Mesodermal cell (in vitro differentiated cells): ENCODE data around the gene RNPS1.

Experiments
- H3K27ac ChIP-seq: 2 replicates; pipeline ENCODE4 v1.7.0; 2013; ENCODE audit warnings: mild to moderate bottlenecking, low read depth, low read length, moderate library complexity; ENCODE audit not compliant: severe bottlenecking
- H3K36me3 ChIP-seq: 2 replicates; pipeline ENCODE4 v1.7.1; 2013; ENCODE audit warnings: mild to moderate bottlenecking, low read length, moderate library complexity; ENCODE audit not compliant: control insufficient read depth, insufficient read depth
- H3K4me1 ChIP-seq: one replicate; pipeline ENCODE4 v1.7.1; 2013; ENCODE audit warnings: mild to moderate bottlenecking, low read length; ENCODE audit not compliant: insufficient read depth, control insufficient read depth, poor library complexity, severe bottlenecking
- H3K4me3 ChIP-seq: 2 replicates; pipeline ENCODE4 v1.7.0; 2013; ENCODE audit warnings: low read length, control low read depth, mild to moderate bottlenecking; ENCODE audit not compliant: insufficient read depth, poor library complexity, severe bottlenecking; ENCODE audit errors: extremely low read depth
- H3K9me3 ChIP-seq: 2 replicates; pipeline ENCODE4 v1.7.1; 2013; ENCODE audit warnings: mild to moderate bottlenecking, low read length, moderate library complexity; ENCODE audit not compliant: control insufficient read depth
- WGBS, 2 experiments: methylation state at CpG; one replicate each; pipeline ENCODE4 v1.1.5; 2013; ENCODE audit warnings: missing lambda C conversion rate in 2 of 2; ENCODE audit not compliant: insufficient coverage in 2 of 2; 5-methylcytosine and 5-hydroxymethylcytosine counted together

RNPS1 gene

GRCh38 chr16:2295056-2295798 is 27.3 kb upstream of the RNPS1 start:
- Histone ChIP-seq H3K9me3 (no peaks in the 10 kb centered on the region), H3K4me3 (no peak overlapping the region), H3K36me3 (no peaks in the 10 kb centered on the region), H3K4me1 (no peaks in the 10 kb centered on the region), H3K27ac (no peak overlapping the region)
- 91 to 95% methylated on average over 17 to 19 of the region's 21 CpGs for WGBS, 2 experiments

- no peak overlapping the region for H3K27ac ChIP-seq
- no peaks in the 10 kb centered on the region for H3K4me1 ChIP-seq
- H3K36me3 ChIP-seq = no peaks in the 10 kb centered on the region
- 86 to 89% methylated on average over 6 to 8 of the region's 9 CpGs for WGBS, 2 experiments
- H3K4me3 ChIP-seq = no peak overlapping the region
- H3K9me3 ChIP-seq = no peaks in the 10 kb centered on the region
Observed at GRCh38 chr16:2292221-2292620, 24.3 kb upstream of the RNPS1 start.

- H3K9me3 ChIP-seq = no peaks in the 10 kb centered on the region
- H3K36me3 ChIP-seq = no peaks in the 10 kb centered on the region
- WGBS, 2 experiments = 93 to 96% methylated on average over 14 to 23 of the region's 23 CpGs
- no peak overlapping the region for H3K27ac ChIP-seq
- H3K4me3 ChIP-seq = no peak overlapping the region
- H3K4me1 ChIP-seq = no peaks in the 10 kb centered on the region
Observed at GRCh38 chr16:2289282-2289681, 21.4 kb upstream of the RNPS1 start.

- no peaks in the 10 kb centered on the region for H3K4me1 ChIP-seq
- no peak overlapping the region for H3K27ac ChIP-seq
- no peaks in the 10 kb centered on the region for H3K9me3 ChIP-seq
- no peak overlapping the region for H3K4me3 ChIP-seq
- no peaks in the 10 kb centered on the region for H3K36me3 ChIP-seq
- WGBS, 2 experiments = 87 to 94% methylated on average over 8 of the region's 8 CpGs
Observed at GRCh38 chr16:2288726-2289125, 20.8 kb upstream of the RNPS1 start.

DNA sequence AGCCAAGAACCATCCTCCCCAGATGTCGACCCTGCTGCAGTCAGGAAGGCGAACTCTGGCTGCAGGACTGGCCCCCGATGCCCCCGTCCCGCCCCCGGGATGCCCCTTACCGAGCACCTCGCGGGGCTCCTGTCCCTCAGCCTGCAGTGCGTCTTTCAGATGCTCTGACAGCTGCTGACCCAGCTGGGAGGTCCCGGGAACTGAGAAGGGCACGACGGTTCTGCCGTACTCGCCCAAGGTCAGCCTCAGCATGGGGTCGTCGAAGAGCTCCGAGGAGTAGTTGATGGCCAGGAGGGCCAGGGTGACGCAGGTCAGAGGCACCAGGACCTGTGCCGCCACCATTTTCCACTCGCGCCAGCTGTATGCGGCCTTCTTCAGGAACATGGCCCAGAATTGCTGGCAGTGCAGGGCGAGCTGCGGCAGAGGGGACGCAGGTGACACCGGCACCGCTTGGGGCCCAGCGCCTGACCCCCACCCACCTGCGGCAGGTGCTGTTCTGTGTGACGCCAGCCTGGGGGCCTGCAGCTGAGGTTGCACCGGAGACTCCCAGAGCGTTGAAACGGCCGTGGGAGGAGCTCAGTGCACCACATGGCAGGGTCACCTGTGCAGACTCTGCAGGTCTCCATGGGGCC is 20.1 kb upstream of the RNPS1 start:
- Histone ChIP-seq H3K9me3 (no peaks in the 10 kb centered on the region), H3K27ac (no peak overlapping the region), H3K4me1 (no peaks in the 10 kb centered on the region), H3K4me3 (no peak overlapping the region), H3K36me3 (no peaks in the 10 kb centered on the region)
- 88 to 90% methylated on average over 34 of the region's 35 CpGs for WGBS, 2 experiments

- WGBS, 2 experiments = 89 to 91% methylated on average over 17 of the region's 17 CpGs
- no peaks in the 10 kb centered on the region for H3K36me3 ChIP-seq
- no peak overlapping the region for H3K4me3 ChIP-seq
- H3K27ac ChIP-seq = no peak overlapping the region
- no peaks in the 10 kb centered on the region for H3K4me1 ChIP-seq
- H3K9me3 ChIP-seq = no peaks in the 10 kb centered on the region
Observed at GRCh38 chr16:2286550-2286949, 18.6 kb upstream of the RNPS1 start.

- Histone ChIP-seq H3K27ac (no peak overlapping the region), H3K4me1 (no peaks in the 10 kb centered on the region), H3K4me3 (no peak overlapping the region), H3K36me3 (no peaks in the 10 kb centered on the region), H3K9me3 (no peaks in the 10 kb centered on the region)
- WGBS, 2 experiments = 78 to 83% methylated on average over 10 to 12 of the region's 13 CpGs
Observed at GRCh38 chr16:2285731-2286191, 17.8 kb upstream of the RNPS1 start.

- H3K9me3 ChIP-seq = no peaks in the 10 kb centered on the region
- 90% methylated on average over 27 to 31 of the region's 35 CpGs for WGBS, 2 experiments
- H3K4me3 ChIP-seq = no peak overlapping the region
- no peaks in the 10 kb centered on the region for H3K36me3 ChIP-seq
- no peak overlapping the region for H3K27ac ChIP-seq
- H3K4me1 ChIP-seq = no peaks in the 10 kb centered on the region
Observed at GRCh38 chr16:2284797-2285576, 17.1 kb upstream of the RNPS1 start.

- no peak overlapping the region for H3K27ac ChIP-seq
- H3K36me3 ChIP-seq = no peaks in the 10 kb centered on the region
- H3K9me3 ChIP-seq = no peaks in the 10 kb centered on the region
- H3K4me3 ChIP-seq = no peak overlapping the region
- no peaks in the 10 kb centered on the region for H3K4me1 ChIP-seq
- 90 to 91% methylated on average over 24 to 28 of the region's 37 CpGs for WGBS, 2 experiments
Observed at GRCh38 chr16:2284001-2284770, 16.3 kb upstream of the RNPS1 start.

DNA sequence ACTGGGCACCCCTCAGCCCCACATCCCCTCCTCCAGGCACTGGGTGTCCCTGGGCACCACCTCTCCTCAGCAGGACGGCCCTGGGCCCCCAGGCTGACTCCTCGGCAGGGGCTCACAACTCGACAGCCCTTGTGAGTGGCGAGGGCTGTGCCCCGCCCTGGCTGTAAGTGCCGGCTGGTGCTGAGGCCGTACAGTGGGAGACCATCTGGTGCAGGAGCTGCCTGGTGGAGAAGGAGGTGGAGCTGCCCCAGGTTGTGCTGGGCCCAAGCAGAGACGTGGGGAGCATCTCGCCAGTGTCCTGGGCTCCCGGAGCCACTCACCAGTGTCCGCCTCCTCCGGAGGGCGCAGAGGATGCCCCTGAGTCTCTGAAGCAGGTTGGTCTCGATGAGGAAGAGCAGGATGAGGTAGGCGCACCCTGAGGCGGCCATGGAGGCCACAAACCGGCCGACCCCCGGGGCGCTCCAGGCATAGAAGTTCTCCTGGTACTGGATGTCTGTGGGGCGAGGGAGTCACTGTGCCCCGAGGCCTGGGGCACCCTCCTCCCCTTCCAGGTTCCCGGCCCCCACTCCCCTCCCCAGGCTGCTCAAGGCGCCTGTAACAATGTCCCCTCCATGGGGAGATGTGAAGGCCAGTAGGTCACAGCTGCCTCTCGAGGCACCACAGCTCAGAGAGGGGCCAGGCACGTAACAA is 15.1 kb upstream of the RNPS1 start:
- Histone ChIP-seq H3K9me3 (no peaks in the 10 kb centered on the region), H3K4me1 (no peaks in the 10 kb centered on the region), H3K27ac (no peak overlapping the region), H3K4me3 (no peak overlapping the region), H3K36me3 (no peaks in the 10 kb centered on the region)
- WGBS, 2 experiments = 86 to 89% methylated on average over 14 to 19 of the region's 26 CpGs
